GM12878 (cell line): ENCODE data around the gene PALLD. TPM values are rescaled to one million over a fixed set of nuclear protein-coding genes. Genes with fewer than 3 reads are reported as not detected.
A peak's percentile ranks its signal among the peaks of the same experiment; 100 is the strongest.

ENCODE experiments used
- ATAC-seq: fragments of 200-7000 bp; cut with Tn5 transposase; 3 replicates; pipeline ENCODE4 v1.9.1; 2020; ENCODE audit warnings: mild to moderate bottlenecking, moderate library complexity
- BruUV-seq: library from RNA; stranded (reverse); fragments of 400-500 nt; replicated peaks from 2 replicates; lab custom pipeline; 2021; lab: Mats Ljungman, UMichigan
- CTCF ChIA-PET: fragments of 300-600 bp; sonication (Branson Sonifier 250); formaldehyde crosslinking; extraction: SDS; loops from one replicate; lab custom pipeline; 2021; ENCODE audit warnings: inconsistent platforms; lab: Yijun Ruan, JAX
- POLR2A ChIA-PET: fragments of 350-600 bp; formaldehyde crosslinking; extraction: SDS; loops from one replicate; lab custom pipeline; 2021; ENCODE audit warnings: inconsistent platforms; lab: Charles Lee
- RAD21 ChIA-PET: fragments of 300-600 bp; sonication (Branson Sonifier 250); formaldehyde crosslinking; loops from one replicate; lab custom pipeline; 2023; ENCODE audit warnings: antibody characterized with exemption; ENCODE audit not compliant: unreplicated experiment; lab: Charles Lee
- SMC1A ChIA-PET: fragments of 300-600 bp; sonication (Branson Sonifier 250); formaldehyde crosslinking; loops from one replicate; lab custom pipeline; 2023; ENCODE audit not compliant: unreplicated experiment, uncharacterized antibody; lab: Charles Lee
- DNase-seq: peaks from one replicate; pipeline ENCODE4 v3.0.0-alpha.2; 2011; ENCODE audit warnings: low read depth, low spot score
- FAIRE-seq: peaks from 3 replicates; lab custom pipeline; 2011; peaks lifted over from hg19 to GRCh38; lab: Jason Lieb, UNC
- H2AFZ ChIP-seq: 2 replicates; pipeline ENCODE4 v1.6.0; 2011; ENCODE audit warnings: low read depth, low read length, control low read depth; ENCODE audit not compliant: control insufficient read depth
- H3K27ac ChIP-seq: 2 replicates; pipeline ENCODE4 v1.5.1; 2011; ENCODE audit warnings: control low read depth; ENCODE audit not compliant: control insufficient read depth, insufficient read depth
- H3K27me3 ChIP-seq, 2 experiments: replicated peaks in 1 of 2; 2 replicates each; pipeline versions ENCODE4 v1.6.0 to v1.6.1; 2011; ENCODE audit warnings: low read length in 1 of 2; ENCODE audit not compliant: control insufficient read depth in 2 of 2, insufficient read depth in 2 of 2
- H3K36me3 ChIP-seq, 2 experiments: 2 replicates each; pipeline ENCODE4 v1.5.1; 2011; ENCODE audit warnings: low read length in 1 of 2; ENCODE audit not compliant: control insufficient read depth in 2 of 2, insufficient read depth in 2 of 2
- H3K4me1 ChIP-seq: 2 replicates; pipeline ENCODE4 v1.6.1; 2011; ENCODE audit warnings: mild to moderate bottlenecking, low read length, moderate library complexity, mixed read lengths; ENCODE audit not compliant: control insufficient read depth, insufficient read depth
- H3K4me2 ChIP-seq: 2 replicates; pipeline ENCODE4 v1.6.0; 2011; ENCODE audit warnings: control low read depth; ENCODE audit not compliant: control insufficient read depth, insufficient read depth
- H3K4me3 ChIP-seq: fragments of 200-600 bp; sonication (generic); 2 replicates; pipeline ENCODE4 v1.5.1; 2016
- H3K79me2 ChIP-seq: 2 replicates; pipeline ENCODE4 v1.6.0; 2011; ENCODE audit warnings: low read length; ENCODE audit not compliant: control insufficient read depth, insufficient read depth
- H3K9ac ChIP-seq: 2 replicates; pipeline ENCODE4 v1.8.0; 2011; ENCODE audit warnings: low read length, control low read depth, mixed read lengths; ENCODE audit not compliant: control insufficient read depth, insufficient read depth
- H3K9me3 ChIP-seq: replicated peaks from 3 replicates; pipeline ENCODE4 v1.5.1; 2011; ENCODE audit warnings: mild to moderate bottlenecking, low read length; ENCODE audit not compliant: control insufficient read depth, insufficient read depth
- H4K20me1 ChIP-seq: 2 replicates; pipeline ENCODE4 v1.6.0; 2011; ENCODE audit not compliant: control insufficient read depth, insufficient read depth
- BMI1 ChIP-seq: fragments of 450-650 bp; IDR thresholded peaks from 2 replicates; pipeline ENCODE4 v1.6.1; 2016; ENCODE audit warnings: mild to moderate bottlenecking, moderate library complexity, borderline replicate concordance
- CUX1 ChIP-seq: IDR thresholded peaks from 2 replicates; pipeline ENCODE4 v1.6.1; 2012; ENCODE audit warnings: improper control_type of control experiment, low read depth, low read length; ENCODE audit not compliant: insufficient replicate concordance
- GABPA ChIP-seq: IDR thresholded peaks from 2 replicates; pipeline ENCODE4 v1.6.1; 2014; ENCODE audit warnings: antibody characterized with exemption, low read depth, mild to moderate bottlenecking, inconsistent platforms
- MLLT1 ChIP-seq: fragments of 450-650 bp; IDR thresholded peaks from 2 replicates; pipeline ENCODE4 v1.6.1; 2016; ENCODE audit warnings: mild to moderate bottlenecking
- MTA2 ChIP-seq: fragments of 450-650 bp; IDR thresholded peaks from 2 replicates; pipeline ENCODE4 v1.6.1; 2016; ENCODE audit warnings: low read depth, mild to moderate bottlenecking, moderate library complexity
- RB1 ChIP-seq: fragments of 450-650 bp; formaldehyde crosslinking; IDR thresholded peaks from 2 replicates; pipeline ENCODE4 v1.6.1; 2017; ENCODE audit warnings: mild to moderate bottlenecking, borderline replicate concordance
- RCOR1 ChIP-seq: conservative IDR thresholded peaks from 2 replicates; pipeline ENCODE4 v1.6.1; 2012; ENCODE audit warnings: low read depth, low read length, improper control_type of control experiment
- RELB ChIP-seq: fragments of 450-650 bp; IDR thresholded peaks from 2 replicates; pipeline ENCODE4 v1.6.1; 2017; ENCODE audit warnings: low read depth, mild to moderate bottlenecking, moderate library complexity
- SIX5 ChIP-seq: IDR thresholded peaks from 2 replicates; pipeline ENCODE4 v1.6.1; 2011; ENCODE audit warnings: mild to moderate bottlenecking, low read depth, low read length, moderate library complexity; ENCODE audit not compliant: severe bottlenecking
- SMC3 ChIP-seq: IDR thresholded peaks from 2 replicates; pipeline ENCODE4 v1.6.1; 2011; ENCODE audit warnings: low read length, improper control_type of control experiment, borderline replicate concordance
- SP1 ChIP-seq: IDR thresholded peaks from one replicate; pipeline ENCODE4 v1.6.1; 2011; ENCODE audit warnings: low read depth, low read length
- TBL1XR1 ChIP-seq: IDR thresholded peaks from 2 replicates; pipeline ENCODE4 v1.6.1; 2012; ENCODE audit warnings: low read depth, low read length, improper control_type of control experiment
- TCF3 ChIP-seq: IDR thresholded peaks from 2 replicates; pipeline ENCODE4 v1.6.1; 2012; ENCODE audit warnings: low read depth, mild to moderate bottlenecking, low read length, borderline replicate concordance; ENCODE audit not compliant: insufficient read depth
- WGBS: methylation state at CpG from one replicate; pipeline ENCODE4 v1.1.6; 2016; ENCODE audit warnings: low lambda C conversion rate; ENCODE audit not compliant: insufficient replicate concordance, insufficient coverage; ENCODE audit errors: missing lambda C conversion rate; 5-methylcytosine and 5-hydroxymethylcytosine counted together
- in situ Hi-C: fragments of 300-500 bp; cut with MboI; formaldehyde crosslinking; loops from 9 replicates; pipeline ENCODE4 v1.14.3; 2018; ENCODE audit warnings: mixed read lengths
- intact Hi-C: fragments of 100-400 bp; cut with micrococcal nuclease; formaldehyde crosslinking; loops from one replicate; pipeline ENCODE4 v1.14.2; 2022; ENCODE audit not compliant: unreplicated experiment
- polyA plus RNA-seq, 11 experiments: library from polyadenylated mRNA; depleted of rRNA in 4 of 11; unstranded in 6 of 11; stranded (reverse) in 5 of 11; fragments of >200 nt; fragmentation: Nextera tagmentation in 4 of 11; fragmentation: Illumina TruSeq in 1 of 11; extraction: Ambion mirVana in 4 of 11; extraction: Trizol in 1 of 11; gene quantifications; 1 replicate in 1 of 11; 2 replicates in 10 of 11; pipeline versions ENCODE4 v1.2.1 to v1.2.3, GENCODE V29; 2011 to 2016; ENCODE audit warnings: inconsistent platforms in 2 of 11, missing spikeins in 2 of 11, low read depth in 1 of 11
- total RNA-seq, 4 experiments: library from RNA; depleted of rRNA in 3 of 4; stranded (reverse); fragments of >200 nt in 3 of 4; fragmentation: Illumina TruSeq in 1 of 4; extraction: Trizol in 1 of 4; gene quantifications; 2 replicates each; pipeline versions ENCODE4 v1.2.1 to v1.2.3, GENCODE V29; 2013 to 2021

PALLD gene
- total and polyA plus RNA-seq, 10 of the 15 experiments (the other 5 are each of a cell fraction or from before 2014, with no cell fraction given): 1.0 to 7.7 (median 1.7) TPM

GRCh38 chr4:168831919-168832762, 335.3 kb downstream of the PALLD start:
- Histone ChIP-seq H3K4me3 (peak overlapping the region; percentile 59; the same call in 1 of the 2 replicates), H3K9me3 (no peaks in the 10 kb centered on the region), H3K79me2 (no peaks in the 10 kb centered on the region), H3K27me3 (peaks cover 2 to 14% of the 10 kb centered on the region in 2 experiments; a peak in 3 of 4 replicates), H3K36me3 (no peaks in the 10 kb centered on the region), H2AFZ (peak overlapping the region; percentile 62), H4K20me1 (no peaks in the 10 kb centered on the region), H3K27ac (no peak overlapping the region), H3K4me2 (peak overlapping the region; percentile 86), H3K4me1 (no peaks in the 10 kb centered on the region), H3K9ac (no peak overlapping the region)
- DNase-seq (no peak), FAIRE-seq (no peak), ATAC-seq (peak; percentile 91)
- CTCF ChIA-PET: interaction anchor here (0.9 to 4.2 kb wide), 10 partner anchors 9 to 246 kb away, joined by 3 to 21 read pairs (median 6); no protein-coding TSS in a partner anchor
- no TSS peak for BruUV-seq
- SMC1A ChIA-PET: interaction anchor here (0.8 to 12.5 kb wide), 6 partner anchors 13 to 120 kb away, joined by 3 to 105 read pairs (median 8); no protein-coding TSS in a partner anchor
- in situ Hi-C loops: no loop called here
- RAD21 ChIA-PET: interaction anchor here (0.6 to 2.6 kb wide), 10 partner anchors 8 to 121 kb away, joined by 3 to 19 read pairs (median 3); no protein-coding TSS in a partner anchor
- intact Hi-C loops: loop anchor here (1.0 to 5.0 kb wide), 2 partner anchors 15 to 105 kb away; no protein-coding TSS in a partner anchor
- 3% methylated on average over 46 of the region's 68 CpGs for WGBS
- POLR2A ChIA-PET: interaction anchor here (0.6 to 2.5 kb wide), 7 partner anchors 10 to 178 kb away, joined by 3 to 9 read pairs (median 4); partner anchors contain the start of gene CBR4
- TF ChIP-seq RB1 (peak; percentile 34; the same call in 1 of the 2 replicates), TCF3 (no peak), GABPA (no peak), MLLT1 (no peak), SIX5 (no peak), BMI1 (no peak), RELB (peak; percentile 73), RCOR1 (no peak), CUX1 (no peak), SP1 (no peak), TBL1XR1 (no peak), MTA2 (no peak), SMC3 (no peak)
